Astrocyte (in vitro differentiated cells and primary cell): Measurements from ENCODE around the gene THRA.

Experiments used
- EZH2 ChIP-seq: IDR thresholded peaks from 2 replicates; pipeline ENCODE4 v1.6.1; 2012; ENCODE audit warnings: mild to moderate bottlenecking, low read length, inconsistent platforms; ENCODE audit not compliant: insufficient read depth
- TF ChIP-seq, protein P1 (sequence below): IDR thresholded peaks from 2 replicates; pipeline ENCODE4 v1.5.1; 2011; ENCODE audit warnings: low read depth, mild to moderate bottlenecking, inconsistent platforms, low read length, moderate library complexity; ENCODE audit not compliant: insufficient read depth

DNA sequence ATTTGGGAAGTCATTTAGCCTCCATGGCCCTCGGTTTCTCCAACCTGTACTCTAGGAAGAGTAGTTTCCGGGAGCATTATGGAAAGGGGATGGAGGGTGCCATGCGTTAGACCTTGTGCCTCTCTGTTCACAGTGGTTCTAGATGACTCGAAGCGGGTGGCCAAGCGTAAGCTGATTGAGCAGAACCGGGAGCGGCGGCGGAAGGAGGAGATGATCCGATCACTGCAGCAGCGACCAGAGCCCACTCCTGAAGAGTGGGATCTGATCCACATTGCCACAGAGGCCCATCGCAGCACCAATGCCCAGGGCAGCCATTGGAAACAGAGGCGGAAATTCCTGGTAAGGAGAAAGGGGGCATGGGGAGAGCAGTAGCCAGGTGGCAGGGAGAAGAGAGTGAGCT lies 21.7 kb downstream of the THRA start:
- TF ChIP-seq EZH2: no peak
- TF ChIP-seq, protein P1, sequence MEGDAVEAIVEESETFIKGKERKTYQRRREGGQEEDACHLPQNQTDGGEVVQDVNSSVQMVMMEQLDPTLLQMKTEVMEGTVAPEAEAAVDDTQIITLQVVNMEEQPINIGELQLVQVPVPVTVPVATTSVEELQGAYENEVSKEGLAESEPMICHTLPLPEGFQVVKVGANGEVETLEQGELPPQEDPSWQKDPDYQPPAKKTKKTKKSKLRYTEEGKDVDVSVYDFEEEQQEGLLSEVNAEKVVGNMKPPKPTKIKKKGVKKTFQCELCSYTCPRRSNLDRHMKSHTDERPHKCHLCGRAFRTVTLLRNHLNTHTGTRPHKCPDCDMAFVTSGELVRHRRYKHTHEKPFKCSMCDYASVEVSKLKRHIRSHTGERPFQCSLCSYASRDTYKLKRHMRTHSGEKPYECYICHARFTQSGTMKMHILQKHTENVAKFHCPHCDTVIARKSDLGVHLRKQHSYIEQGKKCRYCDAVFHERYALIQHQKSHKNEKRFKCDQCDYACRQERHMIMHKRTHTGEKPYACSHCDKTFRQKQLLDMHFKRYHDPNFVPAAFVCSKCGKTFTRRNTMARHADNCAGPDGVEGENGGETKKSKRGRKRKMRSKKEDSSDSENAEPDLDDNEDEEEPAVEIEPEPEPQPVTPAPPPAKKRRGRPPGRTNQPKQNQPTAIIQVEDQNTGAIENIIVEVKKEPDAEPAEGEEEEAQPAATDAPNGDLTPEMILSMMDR: no peak
